GM12891 (cell line): ENCODE results near the gene NECAB2.

Experiments
- PAX5 ChIP-seq: IDR thresholded peaks from 2 replicates; pipeline ENCODE4 v1.6.1; 2011; ENCODE audit warnings: low read length, moderate library complexity, mild to moderate bottlenecking; ENCODE audit not compliant: insufficient read depth, severe bottlenecking
- POLR2A ChIP-seq: IDR thresholded peaks from 2 replicates; pipeline ENCODE4 v1.6.1; 2011; ENCODE audit warnings: low read depth, low read length, control low read depth
- POLR2AphosphoS5 ChIP-seq: IDR thresholded peaks from 2 replicates; pipeline ENCODE4 v1.6.1; 2011; ENCODE audit warnings: low read depth, low read length, control low read depth
- POU2F2 ChIP-seq: IDR thresholded peaks from 2 replicates; pipeline ENCODE4 v1.6.1; 2011; ENCODE audit warnings: low read depth, mild to moderate bottlenecking, control low read depth, low read length, moderate library complexity
- SPI1 ChIP-seq: IDR thresholded peaks from 2 replicates; pipeline ENCODE4 v1.6.1; 2011; ENCODE audit warnings: low read depth, low read length, control low read depth
- TAF1 ChIP-seq: IDR thresholded peaks from 2 replicates; pipeline ENCODE4 v1.6.1; 2011; ENCODE audit warnings: low read depth, low read length, control low read depth

- TF ChIP-seq POLR2A (no peak), TAF1 (no peak), POLR2AphosphoS5 (no peak), POU2F2 (no peak), PAX5 (no peak), SPI1 (no peak)
Observed at GRCh38 chr16:84001726-84002125, 33.7 kb downstream of the NECAB2 start.
